GM12864 (cell line): Measurements from ENCODE around the gene E4F1.

Experiments
- DNase-seq: peaks from one replicate; pipeline ENCODE4 v3.0.0-alpha.2; 2011; ENCODE audit warnings: low read depth
- H3K4me3 ChIP-seq: 2 replicates; pipeline ENCODE4 v1.5.1; 2011; ENCODE audit warnings: mild to moderate bottlenecking, low read depth, low read length, control low read depth
- TF ChIP-seq, protein P1 (sequence below): IDR thresholded peaks from 2 replicates; pipeline ENCODE4 v1.5.1; 2011; ENCODE audit warnings: low read depth, mild to moderate bottlenecking, moderate library complexity, low read length, control low read depth, inconsistent platforms; ENCODE audit errors: missing control alignments

The E4F1 gene

DNA sequence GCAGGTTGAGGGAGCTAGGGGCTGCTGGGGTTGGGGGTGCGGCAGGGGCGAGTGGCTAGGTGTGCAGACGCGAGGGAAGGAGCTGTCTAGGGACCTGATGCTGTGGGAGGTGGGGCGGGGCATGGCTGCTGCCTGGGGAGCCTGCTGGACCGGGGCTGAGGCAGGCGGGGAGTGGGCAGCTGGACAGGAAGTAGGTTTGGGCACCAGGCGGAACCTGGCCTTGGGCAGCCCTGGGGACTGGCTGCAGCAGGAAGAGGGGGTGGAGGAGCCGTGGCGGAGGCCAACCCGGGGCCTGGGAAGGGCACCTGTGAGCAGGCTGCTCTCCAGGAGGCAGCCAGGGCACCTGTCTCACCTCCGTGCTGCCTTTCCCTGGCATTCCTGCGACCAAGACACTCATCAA lies 7.0 kb downstream of the E4F1 start:
- no peak for DNase-seq
- H3K4me3 ChIP-seq = no peak overlapping the region
- TF ChIP-seq, protein P1, sequence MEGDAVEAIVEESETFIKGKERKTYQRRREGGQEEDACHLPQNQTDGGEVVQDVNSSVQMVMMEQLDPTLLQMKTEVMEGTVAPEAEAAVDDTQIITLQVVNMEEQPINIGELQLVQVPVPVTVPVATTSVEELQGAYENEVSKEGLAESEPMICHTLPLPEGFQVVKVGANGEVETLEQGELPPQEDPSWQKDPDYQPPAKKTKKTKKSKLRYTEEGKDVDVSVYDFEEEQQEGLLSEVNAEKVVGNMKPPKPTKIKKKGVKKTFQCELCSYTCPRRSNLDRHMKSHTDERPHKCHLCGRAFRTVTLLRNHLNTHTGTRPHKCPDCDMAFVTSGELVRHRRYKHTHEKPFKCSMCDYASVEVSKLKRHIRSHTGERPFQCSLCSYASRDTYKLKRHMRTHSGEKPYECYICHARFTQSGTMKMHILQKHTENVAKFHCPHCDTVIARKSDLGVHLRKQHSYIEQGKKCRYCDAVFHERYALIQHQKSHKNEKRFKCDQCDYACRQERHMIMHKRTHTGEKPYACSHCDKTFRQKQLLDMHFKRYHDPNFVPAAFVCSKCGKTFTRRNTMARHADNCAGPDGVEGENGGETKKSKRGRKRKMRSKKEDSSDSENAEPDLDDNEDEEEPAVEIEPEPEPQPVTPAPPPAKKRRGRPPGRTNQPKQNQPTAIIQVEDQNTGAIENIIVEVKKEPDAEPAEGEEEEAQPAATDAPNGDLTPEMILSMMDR = no peak

DNA sequence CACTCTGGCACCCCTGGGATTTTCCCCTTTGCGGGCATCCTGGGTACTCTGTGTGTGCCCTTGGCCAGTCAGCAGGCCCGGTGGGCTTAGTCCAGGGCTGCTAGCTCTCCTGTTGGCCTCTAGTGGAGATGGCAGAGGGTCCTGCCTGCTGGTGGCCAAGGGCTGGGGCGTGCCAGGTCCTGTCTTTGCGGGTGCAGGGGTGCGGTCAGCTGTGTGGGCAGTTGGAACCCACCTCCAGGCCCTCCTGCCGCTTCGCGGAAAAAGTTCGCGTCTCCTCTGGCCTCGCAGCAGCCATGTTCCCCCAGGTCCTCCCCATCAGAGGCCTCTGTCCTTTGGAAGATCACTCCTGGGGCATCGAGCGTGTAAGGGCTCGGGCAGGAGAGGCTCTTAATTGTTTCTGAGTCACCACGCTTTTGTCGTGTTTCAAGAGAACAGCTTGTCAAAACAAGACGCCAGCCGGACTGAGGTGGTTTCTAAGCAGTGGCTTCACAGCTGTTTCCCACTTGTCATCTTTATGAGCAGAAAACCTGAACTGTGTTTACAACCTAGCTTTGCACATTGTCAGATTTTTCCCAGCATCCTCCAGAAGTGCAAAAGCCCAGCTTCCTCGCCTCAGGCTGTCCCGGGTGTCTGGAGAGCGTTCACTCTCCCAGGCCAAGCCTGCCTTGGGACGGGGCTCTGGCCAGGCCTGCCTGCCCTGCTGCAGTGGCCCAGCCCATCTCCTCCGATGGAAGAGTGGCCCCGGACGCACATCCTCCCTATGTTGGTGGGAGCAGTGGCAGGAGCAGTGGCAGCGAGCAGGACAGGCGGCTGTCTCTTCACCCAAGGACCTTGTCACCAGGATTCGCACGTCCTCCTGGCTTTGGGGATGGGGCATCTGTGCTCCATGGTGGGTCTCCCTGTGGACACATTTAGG lies 7.9 kb downstream of the E4F1 start:
- TF ChIP-seq, protein P1 = no peak
- no peak for DNase-seq
- no peak overlapping the region for H3K4me3 ChIP-seq

- TF ChIP-seq, protein P1 = no peak
- no peak for DNase-seq
- no peak overlapping the region for H3K4me3 ChIP-seq
These were observed 9.0 kb downstream of the E4F1 start for GRCh38 chr16:2232094-2232990.

DNA sequence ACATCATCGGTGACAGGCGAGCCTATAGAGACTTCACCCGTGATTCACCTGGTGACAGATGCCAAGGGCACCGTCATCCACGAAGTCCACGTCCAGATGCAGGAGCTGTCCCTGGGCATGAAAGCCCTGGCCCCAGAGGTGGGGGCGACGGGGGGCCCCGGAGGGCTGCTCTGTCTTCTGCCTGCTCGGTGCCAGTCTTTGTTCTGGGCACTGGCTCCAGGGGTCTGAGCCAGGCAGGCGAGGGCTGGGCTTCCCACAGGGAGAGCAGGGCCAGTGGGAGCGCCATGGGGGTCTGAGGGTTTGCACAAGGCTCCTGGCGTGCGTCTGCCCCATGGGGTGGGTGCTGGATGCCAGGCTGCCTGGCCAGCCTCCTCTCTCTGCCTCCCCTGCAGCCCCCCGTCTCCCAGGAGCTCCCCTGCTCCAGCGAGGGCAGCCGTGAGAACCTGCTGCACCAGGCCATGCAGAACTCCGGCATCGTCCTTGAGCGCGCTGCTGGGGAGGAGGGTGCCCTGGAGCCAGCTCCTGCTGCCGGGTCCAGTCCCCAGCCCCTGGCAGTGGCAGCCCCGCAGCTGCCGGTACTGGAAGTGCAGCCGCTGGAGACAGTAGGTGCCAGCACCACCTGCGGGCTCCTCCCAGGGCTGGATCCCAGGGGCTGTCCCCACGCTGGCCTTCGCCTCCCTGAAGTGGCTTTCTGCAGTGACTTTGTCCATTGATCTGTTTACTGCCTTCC lies 9.8 kb downstream of the E4F1 start:
- DNase-seq = no peak
- TF ChIP-seq, protein P1 = no peak

GRCh38 chr16:2233872-2234812 lies 10.8 kb downstream of the E4F1 start:
- TF ChIP-seq, protein P1 = no peak
- DNase-seq = no peak
- no peak overlapping the region for H3K4me3 ChIP-seq

More for the DNA sequence above, 9.8 kb downstream of the E4F1 start:
- H3K4me3 ChIP-seq = no peak overlapping the region

DNA sequence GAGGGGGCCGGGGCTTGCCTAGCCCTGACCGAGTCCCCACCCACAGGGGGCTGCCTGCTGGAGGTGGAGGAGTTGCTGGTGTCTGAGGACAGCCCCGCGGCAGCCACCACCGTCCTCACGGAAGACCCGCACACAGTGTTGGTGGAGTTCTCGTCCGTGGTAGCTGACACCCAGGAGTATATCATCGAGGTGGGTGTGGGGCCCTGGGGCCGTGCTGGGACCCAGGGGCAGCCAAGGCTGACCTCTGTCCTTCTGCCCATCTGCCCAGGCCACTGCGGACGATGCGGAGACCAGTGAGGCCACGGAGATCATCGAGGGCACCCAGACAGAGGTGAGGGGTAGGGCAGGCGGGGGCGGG lies 11.4 kb downstream of the E4F1 start:
- H3K4me3 ChIP-seq = no peak overlapping the region
- TF ChIP-seq, protein P1 = no peak
- DNase-seq = no peak
